ELF-1 (cell line): Measurements from ENCODE around the gene RDH5.

Experiments
- DNase-seq: peaks from one replicate; pipeline ENCODE4 v3.0.0-alpha.2; 2016; ENCODE audit warnings: low read depth, low spot score

The RDH5 gene, protein sequence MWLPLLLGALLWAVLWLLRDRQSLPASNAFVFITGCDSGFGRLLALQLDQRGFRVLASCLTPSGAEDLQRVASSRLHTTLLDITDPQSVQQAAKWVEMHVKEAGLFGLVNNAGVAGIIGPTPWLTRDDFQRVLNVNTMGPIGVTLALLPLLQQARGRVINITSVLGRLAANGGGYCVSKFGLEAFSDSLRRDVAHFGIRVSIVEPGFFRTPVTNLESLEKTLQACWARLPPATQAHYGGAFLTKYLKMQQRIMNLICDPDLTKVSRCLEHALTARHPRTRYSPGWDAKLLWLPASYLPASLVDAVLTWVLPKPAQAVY

GRCh38 chr12:55720071-55720564 is at the start of gene RDH5:
RDH5 (plus strand) TSS chr12:55720393; CDS start chr12:55721185, 792 bp downstream.
- no peak for DNase-seq

DNA sequence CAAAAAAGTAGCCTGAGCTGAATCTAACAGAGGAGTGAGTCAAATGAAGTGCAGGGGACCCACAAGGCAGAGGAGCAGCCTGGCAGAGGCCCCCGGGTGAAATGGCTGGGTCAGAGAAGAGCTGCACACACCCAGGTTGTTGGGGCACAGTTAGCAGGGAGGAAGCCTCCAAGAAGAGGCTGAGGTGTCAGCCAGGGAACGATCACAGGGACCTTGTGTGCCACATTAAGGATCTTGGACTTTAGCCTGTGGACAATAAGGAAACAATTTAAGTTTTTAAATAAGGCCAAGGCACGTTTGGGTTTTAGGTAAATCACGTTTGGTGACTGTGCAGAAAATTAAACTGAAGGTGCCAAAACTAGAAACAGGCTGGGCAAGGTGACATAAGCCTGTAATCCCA is 48.4 kb upstream of the RDH5 start:
- DNase-seq, result no peak

DNA sequence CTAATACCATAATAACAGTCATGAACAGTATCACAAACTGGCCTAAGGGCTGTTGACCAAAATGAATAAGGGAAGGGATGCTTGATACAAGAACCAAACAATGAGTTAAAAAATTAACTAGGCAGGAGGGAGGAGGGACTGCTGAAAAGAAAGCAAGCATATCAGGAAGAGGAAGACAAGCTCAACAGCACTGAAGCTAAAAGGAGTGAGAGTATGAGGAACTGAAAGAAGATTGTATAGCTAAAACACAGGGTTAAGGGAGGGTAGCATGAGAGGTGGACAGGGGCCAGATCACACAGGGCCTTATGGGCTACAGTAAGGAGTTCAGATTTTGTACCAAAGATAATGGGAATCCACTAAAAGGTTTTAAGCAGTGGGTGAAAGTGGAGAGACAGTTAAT is 46.6 kb upstream of the RDH5 start:
- no peak for DNase-seq

DNA sequence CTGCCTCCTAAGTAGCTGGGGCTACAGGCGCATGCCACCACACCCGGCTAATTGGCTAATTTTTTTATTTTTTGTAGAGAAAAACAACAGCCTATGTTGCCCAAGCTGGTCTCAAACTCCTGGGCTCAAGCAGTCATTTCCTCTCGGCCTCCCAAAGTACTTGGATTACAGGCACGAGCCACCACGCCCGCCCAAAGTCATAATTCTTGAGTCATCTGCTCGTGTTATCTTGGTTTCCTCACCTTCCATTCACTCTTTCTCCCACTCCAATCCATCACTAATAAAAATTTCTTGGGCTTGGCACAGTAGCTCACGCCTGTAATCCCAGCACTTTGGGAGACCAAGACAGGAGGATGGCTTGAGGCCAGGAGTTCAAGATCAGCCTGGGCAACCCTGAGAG is 44.5 kb upstream of the RDH5 start:
- DNase-seq, result no peak

DNA sequence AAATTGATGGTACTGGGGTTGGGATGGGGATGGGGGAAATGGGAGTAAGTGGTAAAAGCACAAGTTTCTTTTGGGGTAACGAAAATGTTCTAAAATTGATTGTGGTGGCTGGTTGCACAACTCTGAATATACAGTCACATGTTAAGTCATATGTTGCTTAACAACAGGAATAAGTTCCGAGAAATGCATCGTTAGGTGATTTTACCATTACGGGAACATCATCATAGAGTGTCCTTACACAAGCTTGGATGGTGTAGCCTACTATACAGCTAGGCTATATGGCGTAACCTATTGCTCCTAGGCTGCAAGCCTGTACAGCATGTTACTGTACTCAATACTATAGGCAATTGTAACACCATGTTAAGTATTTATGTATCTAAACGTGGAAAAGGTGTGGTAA is 43.5 kb upstream of the RDH5 start:
- no peak for DNase-seq

DNA sequence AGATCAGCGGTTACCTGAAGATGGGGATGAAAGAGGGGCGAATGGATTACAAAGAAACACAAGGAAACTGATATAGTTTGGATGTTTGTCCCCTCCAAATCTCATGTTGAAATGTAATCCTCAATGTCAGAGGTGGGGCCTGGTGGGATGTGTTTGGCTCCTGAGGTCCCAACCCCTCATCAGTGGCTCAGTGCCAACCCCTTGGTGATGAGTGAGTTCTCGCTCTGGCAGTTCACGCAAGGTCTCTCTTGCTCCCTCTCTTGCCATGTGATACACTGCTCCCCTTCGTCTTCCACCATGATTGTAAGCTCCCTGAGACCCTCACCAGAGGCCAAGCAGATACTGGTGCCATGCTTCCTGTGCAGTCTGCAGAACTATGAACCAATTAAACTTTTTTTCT is 40.5 kb upstream of the RDH5 start:
- no peak for DNase-seq

GRCh38 chr12:55681142-55682077 is 38.8 kb upstream of the RDH5 start:
- peak; percentile 88 for DNase-seq

- DNase-seq, result no peak
These were observed 38.0 kb upstream of the RDH5 start for GRCh38 chr12:55682087-55682796.

DNA sequence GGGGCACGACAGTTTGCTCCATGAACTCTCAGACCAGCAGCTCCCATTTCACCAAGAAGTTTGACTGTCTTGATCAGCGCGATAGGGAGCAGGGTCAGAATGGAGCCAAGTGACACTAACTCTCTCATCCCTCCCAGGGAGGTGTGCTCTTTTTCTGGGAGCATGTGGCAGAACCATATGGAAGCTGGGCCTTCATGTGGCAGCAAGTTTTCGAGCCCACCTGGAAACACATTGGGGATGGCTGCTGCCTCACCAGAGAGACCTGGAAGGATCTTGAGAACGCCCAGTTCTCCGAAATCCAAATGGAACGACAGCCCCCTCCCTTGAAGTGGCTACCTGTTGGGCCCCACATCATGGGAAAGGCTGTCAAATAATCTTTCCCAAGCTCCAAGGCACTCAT is 36.5 kb upstream of the RDH5 start:
- DNase-seq, result no peak

- DNase-seq, result no peak
These were observed 35.3 kb upstream of the RDH5 start for GRCh38 chr12:55684761-55685370.

- no peak for DNase-seq
These were observed 34.5 kb upstream of the RDH5 start for GRCh38 chr12:55685671-55686070.

- no peak for DNase-seq
These were observed 33.7 kb upstream of the RDH5 start for GRCh38 chr12:55686366-55687010.

GRCh38 chr12:55687746-55688145 is 32.4 kb upstream of the RDH5 start:
- no peak for DNase-seq

DNA sequence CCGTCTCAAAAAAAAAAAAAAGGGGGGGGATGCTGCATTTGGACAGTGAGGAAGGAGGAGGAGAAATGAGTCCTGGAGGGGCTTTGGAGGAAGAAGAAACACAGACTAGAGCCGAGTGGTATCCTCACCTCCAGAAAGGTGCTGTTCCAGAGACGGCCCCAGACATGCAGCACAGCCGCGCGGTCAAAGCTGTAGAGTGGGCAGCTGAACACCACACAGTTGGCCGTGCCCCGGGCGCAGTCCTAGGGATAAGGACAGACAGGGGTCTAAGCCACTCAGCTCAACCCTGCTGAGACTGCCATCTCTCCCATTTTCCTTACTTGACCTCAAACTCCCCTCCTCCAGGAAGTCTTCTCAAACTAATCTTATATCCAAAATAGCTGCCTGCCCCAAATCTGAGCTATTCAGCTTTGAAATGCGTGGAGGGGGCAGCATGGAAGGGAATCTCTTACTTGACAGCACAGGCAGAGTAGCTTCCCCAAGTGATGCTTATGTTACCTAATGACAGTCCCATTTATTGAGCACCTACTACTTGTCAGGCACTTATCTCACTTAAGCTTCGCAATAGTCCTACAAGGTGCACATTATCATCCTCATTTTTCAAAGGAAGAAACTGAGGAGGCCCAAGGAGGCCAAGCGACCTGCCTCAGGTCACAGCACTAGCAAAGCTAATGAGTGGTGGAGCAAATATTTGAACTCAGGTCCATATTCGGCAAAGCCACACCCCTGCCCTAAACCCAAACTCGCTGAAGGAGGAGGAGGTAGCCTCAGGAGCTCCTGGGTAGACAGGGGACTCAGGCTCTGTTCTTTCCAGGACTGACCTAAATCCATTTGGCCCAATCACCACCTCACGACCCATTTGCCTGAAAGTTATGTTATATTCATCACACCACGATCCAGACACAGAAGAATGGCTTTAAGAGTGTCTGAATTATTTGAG is 31.2 kb upstream of the RDH5 start:
- DNase-seq, result no peak

- DNase-seq, result no peak
These were observed 27.4 kb upstream of the RDH5 start for GRCh38 chr12:55692631-55693322.

- no peak for DNase-seq
These were observed 26.6 kb upstream of the RDH5 start for GRCh38 chr12:55693323-55694187.

DNA sequence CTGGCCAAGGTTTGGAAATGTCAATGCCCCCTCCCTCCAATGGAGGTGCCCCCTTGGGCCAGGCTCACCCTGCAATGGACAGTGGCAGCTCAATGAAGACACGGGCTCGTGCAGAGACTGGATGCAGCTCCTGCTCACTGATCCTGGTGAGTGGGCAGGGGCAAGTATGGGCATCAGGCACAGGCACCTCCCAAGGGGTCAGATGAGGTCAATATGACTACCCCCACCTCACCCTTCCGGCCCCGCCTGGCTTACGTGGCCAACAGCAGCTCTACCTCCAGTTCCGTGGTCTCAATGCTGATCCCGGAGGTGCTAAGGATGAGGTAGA is 26.0 kb upstream of the RDH5 start:
- no peak for DNase-seq

DNA sequence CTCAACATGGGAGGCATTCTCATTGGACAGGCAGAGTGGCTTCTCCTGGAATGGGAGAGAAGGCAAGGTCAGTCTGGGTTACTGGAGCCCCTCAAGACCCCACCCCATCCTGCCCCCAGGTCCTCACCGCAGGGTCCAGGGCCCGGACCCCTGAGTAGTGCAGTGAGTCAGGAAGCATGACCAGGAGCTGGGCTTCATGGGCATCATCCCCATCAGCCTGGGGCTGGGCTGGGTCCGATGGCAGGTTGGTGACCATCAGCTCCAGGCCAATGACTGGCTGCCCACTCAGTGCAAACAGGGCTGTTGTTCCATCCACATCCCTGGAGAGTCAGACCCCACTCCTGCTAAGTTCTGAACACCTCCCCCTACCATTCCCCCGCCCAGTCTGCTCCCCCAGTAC is 25.5 kb upstream of the RDH5 start:
- no peak for DNase-seq

GRCh38 chr12:55695349-55695748 is 24.8 kb upstream of the RDH5 start:
- no peak for DNase-seq
